Measurements from ENCODE around the gene ANP32E.

Gene ANP32E

GRCh38 chr1:150235852-150236613 lies at the start of gene ANP32E:
ANP32E (minus strand) TSS chr1:150236112; CDS start chr1:150235786, 326 bp downstream.
- DNase-seq (ENCODE audit: low spot score): peak; percentile 99

GRCh38 chr1:150283260-150283659 lies 47.3 kb upstream of the ANP32E start:
- DNase-seq (ENCODE audit: low spot score): no peak

- DNase-seq (ENCODE audit: low spot score): no peak
These were observed 46.6 kb upstream of the ANP32E start for GRCh38 chr1:150282558-150282958.

- peak; percentile 96 for DNase-seq (ENCODE audit: low spot score)
These were observed 46.0 kb upstream of the ANP32E start, which contains the start of gene CIART for GRCh38 chr1:150281758-150282557. CIART (plus strand) TSS chr1:150282554; CDS start chr1:150283268, 714 bp downstream.

GRCh38 chr1:150281221-150281757 lies 45.4 kb upstream of the ANP32E start:
- peak; percentile 82 for DNase-seq (ENCODE audit: low spot score)

- DNase-seq (ENCODE audit: low spot score): no peak
These were observed 44.3 kb upstream of the ANP32E start for GRCh38 chr1:150280138-150280707.

GRCh38 chr1:150273311-150273710 lies 37.4 kb upstream of the ANP32E start:
- DNase-seq (ENCODE audit: low spot score): no peak

GRCh38 chr1:150271291-150271959 lies 35.5 kb upstream of the ANP32E start:
- no peak for DNase-seq (ENCODE audit: low spot score)

GRCh38 chr1:150269451-150269850 lies 33.5 kb upstream of the ANP32E start:
- no peak for DNase-seq (ENCODE audit: low spot score)

GRCh38 chr1:150268705-150269403 lies 32.9 kb upstream of the ANP32E start, which contains the start of gene APH1A:
APH1A (minus strand) TSS chr1:150269016; CDS start chr1:150268810, 206 bp downstream.
- DNase-seq (ENCODE audit: low spot score): peak; percentile 98

GRCh38 chr1:150268340-150268704 lies 32.4 kb upstream of the ANP32E start:
- DNase-seq (ENCODE audit: low spot score): no peak

GRCh38 chr1:150267896-150268295 lies 32.0 kb upstream of the ANP32E start:
- DNase-seq (ENCODE audit: low spot score): no peak

- no peak for DNase-seq (ENCODE audit: low spot score)
These were observed 27.6 kb upstream of the ANP32E start for GRCh38 chr1:150263549-150263948.

- peak; percentile 46 for DNase-seq (ENCODE audit: low spot score)
These were observed 26.7 kb upstream of the ANP32E start for GRCh38 chr1:150262388-150263320.

GRCh38 chr1:150261367-150261766 lies 25.5 kb upstream of the ANP32E start:
- no peak for DNase-seq (ENCODE audit: low spot score)

GRCh38 chr1:150259758-150260669 lies 24.1 kb upstream of the ANP32E start:
- DNase-seq (ENCODE audit: low spot score): peak; percentile 83

- DNase-seq (ENCODE audit: low spot score): no peak
These were observed 23.3 kb upstream of the ANP32E start for GRCh38 chr1:150259217-150259616.

- DNase-seq (ENCODE audit: low spot score): peak; percentile 79
These were observed 22.0 kb upstream of the ANP32E start, which contains the start of gene CA14 for GRCh38 chr1:150257624-150258585. CA14 (plus strand) TSS chr1:150257774; CDS start chr1:150258129, 355 bp downstream.
